ENCODE results near the gene NTNG1.

NTNG1 gene

GRCh38 chr1:107318932-107319331 is 178.1 kb downstream of the NTNG1 start:
- H3K4me3 ChIP-seq (ENCODE audit: low read length), result no peak overlapping the region
- no peak for DNase-seq (ENCODE audit: low read depth, low spot score)
- no peaks in the 10 kb centered on the region for H3K9me3 ChIP-seq (ENCODE audit: control insufficient read depth, insufficient read depth, low read length)
- H3K27ac ChIP-seq (ENCODE audit: low read length), result no peak overlapping the region
- H3K36me3 ChIP-seq (ENCODE audit: control insufficient read depth, insufficient read depth, low read length), result no peaks in the 10 kb centered on the region
- no peaks in the 10 kb centered on the region for H3K27me3 ChIP-seq (ENCODE audit: control insufficient read depth, insufficient read depth, low read length)
- no peaks in the 10 kb centered on the region for H3K4me1 ChIP-seq (ENCODE audit: control insufficient read depth, insufficient read depth, low read length)
- WGBS (ENCODE audit: insufficient coverage, insufficient read length), result no CpG with 5 or more reads among the region's 2 CpGs

- no peaks in the 10 kb centered on the region for H3K36me3 ChIP-seq (ENCODE audit: control insufficient read depth, insufficient read depth, low read length)
- H3K4me3 ChIP-seq (ENCODE audit: low read length), result no peak overlapping the region
- no peaks in the 10 kb centered on the region for H3K4me1 ChIP-seq (ENCODE audit: control insufficient read depth, insufficient read depth, low read length)
- H3K27ac ChIP-seq (ENCODE audit: low read length), result no peak overlapping the region
- no CpG with 5 or more reads among the region's 3 CpGs for WGBS (ENCODE audit: insufficient coverage, insufficient read length)
- no peak for DNase-seq (ENCODE audit: low read depth, low spot score)
- H3K27me3 ChIP-seq (ENCODE audit: control insufficient read depth, insufficient read depth, low read length), result no peaks in the 10 kb centered on the region
- H3K9me3 ChIP-seq (ENCODE audit: control insufficient read depth, insufficient read depth, low read length), result no peaks in the 10 kb centered on the region
Measured at GRCh38 chr1:107323784-107324183, 182.9 kb downstream of the NTNG1 start.

- no peaks in the 10 kb centered on the region for H3K36me3 ChIP-seq (ENCODE audit: control insufficient read depth, insufficient read depth, low read length)
- H3K4me3 ChIP-seq (ENCODE audit: low read length), result no peak overlapping the region
- no CpG with 5 or more reads among the region's 2 CpGs for WGBS (ENCODE audit: insufficient coverage, insufficient read length)
- DNase-seq (ENCODE audit: low read depth, low spot score), result no peak
- H3K9me3 ChIP-seq (ENCODE audit: control insufficient read depth, insufficient read depth, low read length), result no peaks in the 10 kb centered on the region
- no peak overlapping the region for H3K27ac ChIP-seq (ENCODE audit: low read length)
- H3K27me3 ChIP-seq (ENCODE audit: control insufficient read depth, insufficient read depth, low read length), result no peaks in the 10 kb centered on the region
- H3K4me1 ChIP-seq (ENCODE audit: control insufficient read depth, insufficient read depth, low read length), result no peaks in the 10 kb centered on the region
Measured at GRCh38 chr1:107326824-107327445, 186.1 kb downstream of the NTNG1 start.

- Histone ChIP-seq H3K36me3 (ENCODE audit: control insufficient read depth, insufficient read depth, low read length) (no peaks in the 10 kb centered on the region), H3K27ac (ENCODE audit: low read length) (no peak overlapping the region), H3K4me1 (ENCODE audit: control insufficient read depth, insufficient read depth, low read length) (no peaks in the 10 kb centered on the region), H3K27me3 (ENCODE audit: control insufficient read depth, insufficient read depth, low read length) (no peaks in the 10 kb centered on the region), H3K9me3 (ENCODE audit: control insufficient read depth, insufficient read depth, low read length) (no peaks in the 10 kb centered on the region), H3K4me3 (ENCODE audit: low read length) (no peak overlapping the region)
- no CpG with 5 or more reads among the region's 1 CpG for WGBS (ENCODE audit: insufficient coverage, insufficient read length)
- no peak for DNase-seq (ENCODE audit: low read depth, low spot score)
Measured at GRCh38 chr1:107327446-107327845, 186.6 kb downstream of the NTNG1 start.

- Histone ChIP-seq H3K4me1 (ENCODE audit: control insufficient read depth, insufficient read depth, low read length) (no peaks in the 10 kb centered on the region), H3K4me3 (ENCODE audit: low read length) (no peak overlapping the region), H3K27ac (ENCODE audit: low read length) (no peak overlapping the region), H3K9me3 (ENCODE audit: control insufficient read depth, insufficient read depth, low read length) (no peaks in the 10 kb centered on the region), H3K27me3 (ENCODE audit: control insufficient read depth, insufficient read depth, low read length) (no peaks in the 10 kb centered on the region), H3K36me3 (ENCODE audit: control insufficient read depth, insufficient read depth, low read length) (no peaks in the 10 kb centered on the region)
- WGBS (ENCODE audit: insufficient coverage, insufficient read length), result no CpG with 5 or more reads among the region's 5 CpGs
- no peak for DNase-seq (ENCODE audit: low read depth, low spot score)
Measured at GRCh38 chr1:107328087-107328486, 187.2 kb downstream of the NTNG1 start.

- Histone ChIP-seq H3K27ac (ENCODE audit: low read length) (no peak overlapping the region), H3K27me3 (ENCODE audit: control insufficient read depth, insufficient read depth, low read length) (no peaks in the 10 kb centered on the region), H3K36me3 (ENCODE audit: control insufficient read depth, insufficient read depth, low read length) (no peaks in the 10 kb centered on the region), H3K9me3 (ENCODE audit: control insufficient read depth, insufficient read depth, low read length) (no peaks in the 10 kb centered on the region), H3K4me1 (ENCODE audit: control insufficient read depth, insufficient read depth, low read length) (no peaks in the 10 kb centered on the region), H3K4me3 (ENCODE audit: low read length) (no peak overlapping the region)
- WGBS (ENCODE audit: insufficient coverage, insufficient read length), result no CpG with 5 or more reads among the region's 3 CpGs
- no peak for DNase-seq (ENCODE audit: low read depth, low spot score)
Measured at GRCh38 chr1:107339775-107340174, 198.9 kb downstream of the NTNG1 start.

GRCh38 chr1:107342316-107342715 is 201.5 kb downstream of the NTNG1 start:
- no peak overlapping the region for H3K27ac ChIP-seq (ENCODE audit: low read length)
- H3K4me3 ChIP-seq (ENCODE audit: low read length), result no peak overlapping the region
- H3K9me3 ChIP-seq (ENCODE audit: control insufficient read depth, insufficient read depth, low read length), result no peaks in the 10 kb centered on the region
- DNase-seq (ENCODE audit: low read depth, low spot score), result no peak
- H3K27me3 ChIP-seq (ENCODE audit: control insufficient read depth, insufficient read depth, low read length), result no peaks in the 10 kb centered on the region
- H3K36me3 ChIP-seq (ENCODE audit: control insufficient read depth, insufficient read depth, low read length), result no peaks in the 10 kb centered on the region
- H3K4me1 ChIP-seq (ENCODE audit: control insufficient read depth, insufficient read depth, low read length), result no peaks in the 10 kb centered on the region

GRCh38 chr1:107342768-107343167 is 201.9 kb downstream of the NTNG1 start:
- H3K4me3 ChIP-seq (ENCODE audit: low read length), result no peak overlapping the region
- no peak overlapping the region for H3K27ac ChIP-seq (ENCODE audit: low read length)
- WGBS (ENCODE audit: insufficient coverage, insufficient read length), result no CpG with 5 or more reads among the region's 2 CpGs

GRCh38 chr1:107343601-107344000 is 202.8 kb downstream of the NTNG1 start:
- no peaks in the 10 kb centered on the region for H3K27me3 ChIP-seq (ENCODE audit: control insufficient read depth, insufficient read depth, low read length)
- no peak overlapping the region for H3K4me3 ChIP-seq (ENCODE audit: low read length)
- DNase-seq (ENCODE audit: low read depth, low spot score), result no peak
- WGBS (ENCODE audit: insufficient coverage, insufficient read length), result no CpG with 5 or more reads among the region's 5 CpGs
- no peak overlapping the region for H3K27ac ChIP-seq (ENCODE audit: low read length)
- H3K9me3 ChIP-seq (ENCODE audit: control insufficient read depth, insufficient read depth, low read length), result no peaks in the 10 kb centered on the region
- H3K4me1 ChIP-seq (ENCODE audit: control insufficient read depth, insufficient read depth, low read length), result no peaks in the 10 kb centered on the region
- H3K36me3 ChIP-seq (ENCODE audit: control insufficient read depth, insufficient read depth, low read length), result no peaks in the 10 kb centered on the region

More at GRCh38 chr1:107342768-107343167, 201.9 kb downstream of the NTNG1 start:
- no peak for DNase-seq (ENCODE audit: low read depth, low spot score)
- H3K9me3 ChIP-seq (ENCODE audit: control insufficient read depth, insufficient read depth, low read length), result no peaks in the 10 kb centered on the region
- no peaks in the 10 kb centered on the region for H3K4me1 ChIP-seq (ENCODE audit: control insufficient read depth, insufficient read depth, low read length)
- no peaks in the 10 kb centered on the region for H3K27me3 ChIP-seq (ENCODE audit: control insufficient read depth, insufficient read depth, low read length)
- no peaks in the 10 kb centered on the region for H3K36me3 ChIP-seq (ENCODE audit: control insufficient read depth, insufficient read depth, low read length)

- no CpG with 5 or more reads among the region's 1 CpG for WGBS (ENCODE audit: insufficient coverage, insufficient read length)
- H3K27ac ChIP-seq (ENCODE audit: low read length), result no peak overlapping the region
- H3K4me1 ChIP-seq (ENCODE audit: control insufficient read depth, insufficient read depth, low read length), result no peaks in the 10 kb centered on the region
- DNase-seq (ENCODE audit: low read depth, low spot score), result no peak
- no peaks in the 10 kb centered on the region for H3K36me3 ChIP-seq (ENCODE audit: control insufficient read depth, insufficient read depth, low read length)
- H3K4me3 ChIP-seq (ENCODE audit: low read length), result no peak overlapping the region
- H3K9me3 ChIP-seq (ENCODE audit: control insufficient read depth, insufficient read depth, low read length), result no peaks in the 10 kb centered on the region
- H3K27me3 ChIP-seq (ENCODE audit: control insufficient read depth, insufficient read depth, low read length), result no peaks in the 10 kb centered on the region
Measured at GRCh38 chr1:107344268-107344760, 203.5 kb downstream of the NTNG1 start.

- Histone ChIP-seq H3K27ac (ENCODE audit: low read length) (no peak overlapping the region), H3K9me3 (ENCODE audit: control insufficient read depth, insufficient read depth, low read length) (no peaks in the 10 kb centered on the region), H3K4me3 (ENCODE audit: low read length) (no peak overlapping the region), H3K36me3 (ENCODE audit: control insufficient read depth, insufficient read depth, low read length) (no peaks in the 10 kb centered on the region), H3K27me3 (ENCODE audit: control insufficient read depth, insufficient read depth, low read length) (no peaks in the 10 kb centered on the region), H3K4me1 (ENCODE audit: control insufficient read depth, insufficient read depth, low read length) (no peaks in the 10 kb centered on the region)
- WGBS (ENCODE audit: insufficient coverage, insufficient read length), result no CpG with 5 or more reads among the region's 3 CpGs
- DNase-seq (ENCODE audit: low read depth, low spot score), result no peak
Measured at GRCh38 chr1:107344836-107345235, 204.0 kb downstream of the NTNG1 start.

Data from iPS DF 6.9 (cell line).